ENCODE results near the gene AMPD3.

DNA sequence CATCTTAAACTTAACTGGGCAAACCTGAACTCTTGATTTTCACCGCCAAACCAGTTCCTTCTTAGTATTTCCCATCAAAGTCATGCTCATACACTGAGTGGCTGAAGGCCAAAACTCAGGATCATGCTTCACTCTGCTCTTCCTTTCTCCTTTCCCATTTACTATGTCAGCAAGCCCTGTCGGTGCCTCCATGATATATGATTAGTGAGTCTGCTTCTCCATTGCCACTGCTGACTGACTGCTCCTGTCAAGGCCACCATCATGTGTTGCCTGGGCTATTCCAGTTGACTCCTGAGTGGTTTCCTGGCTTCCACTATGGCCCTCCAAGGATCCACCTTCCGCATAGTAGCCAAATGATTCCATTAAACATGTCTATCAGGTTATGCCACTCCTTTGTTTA lies 42.8 kb upstream of the AMPD3 start:
- TF ChIP-seq CTCF (IDR thresholded peaks at IDR 0.05) (no peak), POLR2A (IDR thresholded peaks at IDR 0.05) (no peak), EP300 (IDR thresholded peaks at IDR 0.05) (no peak)

Data from ovary (tissue), 3 donors.